Dermis blood vessel endothelial cell (primary cell): Measurements from ENCODE around the gene PER2. TPM values are rescaled to one million over a fixed set of nuclear protein-coding genes. Genes with fewer than 3 reads are reported as not detected.

Experiments used
- DNase-seq: peaks from one replicate; pipeline ENCODE4 v3.0.0; 2010
- total RNA-seq: library from RNA; depleted of rRNA; stranded (reverse); fragments of >200 nt; gene quantifications from 2 replicates; pipeline ENCODE4 v1.2.3, GENCODE V29; 2014

Gene PER2
- total RNA-seq, 1 donor from 2014 or later, result 1.2 TPM

DNA sequence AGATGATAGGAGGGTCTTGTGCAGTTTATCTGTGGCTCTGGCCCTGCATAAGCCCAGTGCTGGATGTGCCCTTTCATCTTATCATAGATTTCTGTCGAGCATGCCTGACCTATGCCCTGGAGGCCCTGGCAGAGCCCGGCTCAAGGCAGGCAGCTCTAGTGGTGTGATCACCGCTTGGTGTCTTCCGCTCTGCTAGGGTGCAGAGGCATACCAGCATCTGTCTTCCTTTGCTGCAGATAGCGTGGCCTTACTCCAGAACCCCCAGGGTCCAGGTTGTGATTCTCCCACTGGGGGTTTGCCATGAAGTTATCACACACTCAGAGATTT lies 18.2 kb upstream of the PER2 start:
- no peak for DNase-seq

GRCh38 chr2:238305965-238306671 lies 17.7 kb upstream of the PER2 start:
- DNase-seq, result no peak

GRCh38 chr2:238305092-238305862 lies 16.9 kb upstream of the PER2 start:
- peak; percentile 15 for DNase-seq

DNA sequence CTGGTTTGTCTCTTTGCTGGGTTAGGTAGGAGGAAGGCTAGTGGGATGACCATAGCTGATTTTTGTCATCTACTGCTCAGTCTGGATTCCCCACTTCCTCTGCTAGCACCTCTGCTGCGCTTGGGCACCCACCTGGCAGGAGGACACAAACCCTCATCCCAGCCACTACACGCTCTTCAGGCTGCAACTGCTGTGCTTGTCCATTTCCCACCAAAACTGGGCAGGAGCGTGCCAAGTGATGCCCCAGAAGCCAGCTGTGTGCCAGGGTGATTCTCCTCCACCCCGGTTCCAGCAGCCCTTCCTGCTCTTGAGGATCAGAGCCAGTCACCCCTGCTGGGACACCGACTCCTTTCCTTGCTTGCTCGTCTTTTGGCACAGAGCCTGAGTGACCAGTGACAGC lies 15.7 kb upstream of the PER2 start:
- no peak for DNase-seq

- DNase-seq, result no peak
Measured at GRCh38 chr2:238302751-238303150, 14.3 kb upstream of the PER2 start.

- DNase-seq, result no peak
Measured at GRCh38 chr2:238302087-238302486, 13.7 kb upstream of the PER2 start.

- DNase-seq, result no peak
Measured at GRCh38 chr2:238299803-238300202, 11.4 kb upstream of the PER2 start.

DNA sequence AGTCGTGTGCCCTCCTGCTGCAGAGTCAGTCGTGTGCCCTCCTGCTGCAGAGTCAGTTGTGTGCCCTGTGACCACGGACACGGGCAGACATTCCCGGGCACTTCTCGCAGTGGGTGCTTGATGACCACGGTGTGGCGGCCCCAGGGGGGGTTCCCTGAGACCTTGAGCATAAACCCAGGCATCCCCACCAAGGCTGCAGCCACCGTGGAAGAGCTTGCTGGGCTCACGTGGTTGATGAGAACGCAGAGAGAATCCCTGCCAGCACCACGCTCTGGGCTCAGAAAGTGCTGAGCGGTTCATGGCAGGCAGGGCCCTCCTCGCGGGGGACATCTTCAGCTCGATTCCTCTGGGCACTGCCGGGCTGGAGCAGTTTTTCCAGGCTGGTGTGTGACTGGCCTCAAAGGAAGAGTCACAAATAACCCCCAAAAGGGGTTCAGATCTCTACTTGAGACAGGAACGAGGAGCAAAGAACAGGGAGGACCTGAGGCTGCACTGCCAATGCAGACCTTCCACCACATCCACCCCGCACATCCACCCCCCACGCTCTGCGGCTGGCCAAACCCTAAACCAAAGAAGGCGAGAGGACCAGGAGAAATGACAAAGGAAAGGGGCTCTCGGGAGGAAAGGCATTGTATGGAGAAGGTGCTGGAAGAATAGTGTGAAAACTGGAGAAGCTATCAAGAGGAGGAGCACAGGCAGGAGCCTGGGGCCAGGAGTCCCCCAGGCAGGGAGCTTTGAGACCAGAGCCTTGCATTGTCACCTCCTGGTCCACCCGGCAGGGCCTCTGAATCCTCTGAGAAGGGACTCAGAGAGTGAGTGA lies 8.4 kb upstream of the PER2 start:
- no peak for DNase-seq

DNA sequence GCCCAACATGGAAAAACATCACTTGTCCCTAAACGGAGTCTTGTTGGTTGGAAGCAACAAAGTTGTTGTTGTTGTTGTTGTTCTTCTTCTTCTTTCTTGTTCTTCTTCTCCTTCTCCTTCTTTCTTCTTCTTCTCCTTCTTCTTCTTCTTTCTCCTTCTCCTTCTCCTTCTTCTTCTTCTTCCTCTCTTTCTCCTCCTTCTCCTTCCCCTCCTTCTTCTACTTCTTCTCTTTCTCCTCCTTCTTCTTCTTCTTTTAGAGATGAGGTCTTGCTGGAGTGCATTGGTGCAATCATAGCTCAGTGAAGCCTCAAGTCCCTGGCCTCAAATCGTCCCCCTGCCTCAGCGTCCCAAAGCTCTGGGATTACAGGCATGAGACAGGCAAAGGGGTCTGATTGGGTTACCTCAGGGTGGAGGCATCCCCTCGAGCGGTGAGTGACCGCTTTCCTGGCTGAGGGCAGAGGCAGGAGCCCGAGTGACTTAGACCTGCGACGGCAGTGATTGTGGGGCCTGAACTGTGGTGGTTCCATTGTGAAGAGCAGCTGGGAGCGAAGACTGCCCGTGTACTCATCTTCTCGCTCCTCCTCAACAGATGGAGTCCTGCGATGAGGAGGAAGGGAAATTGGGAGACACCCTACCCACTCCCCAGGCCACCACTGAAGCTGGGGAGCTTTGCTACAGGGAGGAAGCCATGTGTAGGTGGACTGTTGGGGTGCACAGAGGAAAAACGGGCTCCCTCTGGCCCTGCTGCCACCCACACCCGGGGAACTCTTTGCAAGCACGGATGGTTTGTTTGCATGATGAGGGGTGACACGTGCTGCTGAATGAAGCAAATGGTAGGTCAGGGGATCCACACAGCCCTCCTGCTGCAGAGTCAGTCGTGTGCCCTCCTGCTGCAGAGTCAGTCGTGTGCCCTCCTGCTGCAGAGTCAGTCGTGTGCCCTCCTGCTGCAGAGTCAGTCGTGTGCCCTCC lies 7.0 kb upstream of the PER2 start:
- DNase-seq, result no peak

DNA sequence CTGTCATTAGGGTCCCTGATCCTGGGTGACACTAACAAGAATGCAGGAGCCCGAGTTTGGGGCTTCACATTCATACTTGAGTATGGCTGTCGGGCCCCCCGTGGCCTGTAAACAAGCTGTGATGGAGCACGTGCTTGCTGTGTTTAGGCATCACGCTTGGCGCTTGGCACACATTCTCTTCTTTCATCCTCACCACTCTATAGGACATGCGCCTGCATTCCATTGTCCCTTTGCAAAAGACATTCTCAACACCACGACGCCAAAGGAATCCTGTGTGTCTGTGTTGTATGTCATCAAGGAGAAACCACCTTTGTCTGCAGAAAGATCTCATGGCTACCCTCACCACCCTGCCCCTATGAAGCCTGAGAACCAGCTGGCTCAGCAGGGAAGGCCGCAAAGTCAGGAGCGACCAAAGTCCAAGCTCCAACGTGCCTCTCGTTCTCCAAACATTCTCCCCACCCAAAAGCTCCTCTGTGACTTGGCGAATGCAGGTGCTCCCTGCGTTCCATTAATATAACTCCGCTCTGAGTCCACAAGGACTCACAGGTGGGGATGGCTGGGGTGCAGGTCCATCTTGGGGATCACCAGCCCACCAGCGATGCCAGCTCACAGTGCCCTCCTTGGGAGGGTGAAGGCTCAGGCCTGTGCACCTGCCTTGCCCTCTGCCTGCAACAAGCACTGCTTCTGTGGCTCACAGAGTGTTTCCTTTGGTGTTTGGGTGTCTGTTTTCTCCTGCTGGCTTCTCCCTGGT lies 6.2 kb upstream of the PER2 start:
- DNase-seq, result no peak

DNA sequence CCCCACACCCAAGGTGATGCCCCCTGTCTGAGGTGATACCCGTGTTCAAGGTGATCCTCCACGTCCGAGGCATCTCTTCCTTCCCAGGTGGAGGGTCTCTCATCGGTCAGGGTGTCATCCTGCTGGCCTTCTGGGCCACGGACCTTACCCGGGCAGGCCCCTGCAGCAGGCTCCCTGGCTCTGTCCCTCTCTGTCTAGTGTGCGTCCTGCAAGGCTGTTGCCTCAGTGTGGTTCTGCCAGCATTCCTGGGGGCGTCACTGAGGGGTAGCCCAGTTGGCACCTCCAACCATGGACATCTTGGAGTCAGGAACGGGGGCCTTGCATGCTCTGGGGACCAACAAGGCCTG lies 5.6 kb upstream of the PER2 start:
- DNase-seq, result no peak

DNA sequence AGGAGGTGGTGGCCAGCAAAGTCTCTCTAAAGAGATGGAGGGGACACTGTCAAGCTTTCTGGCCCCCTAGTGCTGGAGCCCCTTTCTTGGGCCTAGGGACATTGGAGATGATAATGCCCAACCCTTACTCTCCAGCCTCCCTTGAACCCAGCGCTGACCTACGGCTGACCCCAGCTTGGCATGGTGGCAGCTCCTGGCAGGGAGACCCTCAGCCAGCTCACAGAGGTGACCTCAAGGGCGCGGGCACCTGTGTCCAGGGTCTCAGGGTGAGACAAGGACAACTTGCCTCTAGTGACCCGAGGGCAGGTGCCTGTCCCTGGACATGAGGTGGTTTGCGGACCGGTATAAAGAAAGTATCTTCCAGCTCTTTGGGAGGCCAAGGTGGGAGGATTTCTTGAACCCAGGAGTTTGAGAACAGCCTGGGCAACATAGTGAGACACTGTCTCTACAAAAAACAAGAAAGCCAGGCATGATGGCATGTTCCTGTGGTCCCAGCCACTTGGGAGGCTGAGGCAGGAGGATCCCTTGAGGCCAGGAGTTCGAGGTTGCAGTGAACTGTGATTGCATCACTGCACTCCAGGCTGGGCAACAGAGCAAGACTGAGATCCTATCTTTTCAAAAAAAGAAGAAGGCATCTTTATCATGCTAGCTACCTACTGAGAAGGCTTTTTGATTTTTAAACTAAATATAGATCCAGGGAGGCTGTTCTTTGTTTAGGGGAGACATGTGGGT lies 3.3 kb upstream of the PER2 start:
- DNase-seq, result no peak

- DNase-seq, result no peak
Measured at GRCh38 chr2:238290715-238291549, 2.5 kb upstream of the PER2 start.

DNA sequence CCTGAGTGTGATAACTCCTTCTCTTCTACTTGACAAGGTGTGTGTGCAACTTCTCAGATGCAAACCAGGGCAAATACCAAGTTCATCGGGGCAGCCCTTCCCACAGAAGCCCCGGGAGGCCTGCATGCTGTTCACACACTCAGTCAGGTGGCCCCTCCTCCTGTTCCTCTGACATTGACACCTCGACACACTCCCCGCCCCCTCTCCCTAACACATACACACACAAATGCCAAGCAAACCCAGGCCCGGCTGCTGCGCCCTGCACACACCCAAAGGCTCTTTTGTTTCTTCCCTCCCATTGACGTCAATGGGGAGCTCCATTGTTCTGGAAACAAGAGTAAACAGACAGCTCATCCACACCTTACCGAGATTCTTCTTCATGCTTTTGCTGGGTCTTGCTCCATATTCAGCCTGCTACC lies 1.7 kb upstream of the PER2 start:
- DNase-seq, result peak; percentile 68

DNA sequence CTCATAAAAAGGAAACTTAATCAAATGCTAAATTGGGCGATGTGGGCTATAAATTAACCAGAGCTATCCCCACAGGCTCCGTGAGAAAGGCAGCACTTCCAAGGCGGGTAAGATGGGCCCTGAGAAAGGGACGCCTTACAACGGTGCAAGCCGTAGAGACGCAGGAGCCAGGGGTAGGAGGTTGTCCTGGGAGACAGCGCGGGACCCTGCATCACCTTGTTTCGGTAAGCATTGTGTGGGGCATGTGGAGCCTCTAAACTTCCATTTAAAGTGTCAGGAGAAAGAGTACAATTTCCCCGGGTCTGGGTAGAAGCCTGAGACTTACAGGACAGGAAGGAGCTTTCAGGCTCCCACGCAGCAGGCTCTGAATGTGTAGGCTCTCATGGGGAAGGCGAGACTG lies 1.2 kb upstream of the PER2 start:
- DNase-seq, result peak; percentile 11

- DNase-seq, result peak; percentile 98
Measured at GRCh38 chr2:238288650-238289573, 502 bp upstream of the PER2 start.

DNA sequence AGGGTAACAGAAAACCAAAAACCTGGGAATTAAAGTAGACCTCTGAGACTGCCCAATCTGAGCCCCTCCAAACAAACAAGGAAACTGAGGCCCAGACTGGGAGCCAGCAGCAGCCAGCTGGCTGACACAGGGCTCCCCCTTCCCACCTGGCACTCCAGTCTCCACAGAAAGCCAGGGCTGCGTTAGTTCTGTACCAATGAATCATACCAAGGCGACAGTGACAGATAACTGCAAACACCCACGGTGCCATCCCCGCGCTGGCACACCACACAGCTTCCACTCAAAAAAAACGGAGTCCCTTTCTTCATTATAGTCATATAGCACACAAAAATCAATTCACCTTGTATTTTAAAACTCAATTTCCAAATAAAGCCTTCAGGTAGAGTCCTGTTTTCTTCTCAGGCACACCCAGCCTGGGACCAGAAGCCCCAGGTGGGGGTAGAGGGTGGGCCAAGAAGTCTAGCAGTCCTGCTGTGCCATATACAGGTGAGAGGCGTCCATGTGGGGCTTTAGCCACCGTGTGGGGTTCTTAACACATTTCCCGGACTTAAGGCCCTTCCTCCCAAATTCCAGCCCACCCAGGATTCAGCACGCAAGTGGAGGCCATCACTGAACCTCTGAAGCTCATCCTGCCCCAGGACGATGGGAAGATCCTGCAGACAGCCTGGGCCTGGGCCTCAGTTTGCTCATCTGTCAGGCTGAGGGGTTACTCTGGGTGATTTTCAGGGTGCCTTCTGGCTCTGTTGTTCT lies 1.2 kb downstream of the PER2 start:
- DNase-seq, result no peak

DNA sequence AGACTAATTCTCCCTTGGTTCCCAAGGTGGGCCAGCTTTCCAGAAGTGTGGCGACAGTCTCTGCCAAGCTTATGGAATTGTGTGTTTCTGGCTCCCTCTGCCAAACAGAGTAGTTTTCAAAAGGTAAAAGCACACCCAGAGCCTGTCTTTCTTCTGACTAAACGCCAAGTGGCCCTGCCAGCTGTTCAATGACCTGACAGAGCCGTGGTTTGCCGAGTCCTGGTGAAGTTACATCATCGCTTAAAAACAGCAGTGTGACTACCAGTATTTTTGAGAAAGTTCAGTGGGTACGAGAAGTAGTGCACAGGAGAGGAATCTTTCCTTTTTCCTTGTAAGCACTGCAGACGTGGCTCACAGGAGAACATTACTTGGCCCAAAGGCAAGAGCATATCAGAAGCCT lies 1.9 kb downstream of the PER2 start:
- DNase-seq, result no peak
